GM23338 (cell line): Measurements from ENCODE around the gene PIF1. TPM values are rescaled to one million over a fixed set of nuclear protein-coding genes. Genes with fewer than 3 reads are reported as not detected.

Experiments
- ATAC-seq: fragments of 200-7000 bp; cut with Tn5 transposase; 3 replicates; pipeline ENCODE4 v1.9.1; 2020
- DNase-seq: peaks from one replicate; pipeline ENCODE4 v3.0.0-alpha.2; 2015; ENCODE audit warnings: low spot score
- H2AFZ ChIP-seq: fragments of 200-600 bp; sonication (generic); 2 replicates; pipeline ENCODE4 v1.8.0; 2016; ENCODE audit warnings: antibody characterized with exemption, mild to moderate bottlenecking, moderate library complexity
- H3F3A ChIP-seq: fragments of 200-600 bp; sonication (generic); replicated peaks from 2 replicates; pipeline ENCODE4 v1.8.0; 2017; ENCODE audit warnings: antibody characterized with exemption, mixed run types, low read depth
- H3K27ac ChIP-seq: fragments of 200-600 bp; sonication (generic); 2 replicates; pipeline ENCODE4 v1.6.1; 2016; ENCODE audit warnings: low read depth
- H3K27me3 ChIP-seq: fragments of 200-600 bp; sonication (generic); 2 replicates; pipeline ENCODE4 v1.8.0; 2016; ENCODE audit warnings: mild to moderate bottlenecking, mixed run types, moderate library complexity; ENCODE audit not compliant: insufficient read depth
- H3K36me3 ChIP-seq: fragments of 200-600 bp; sonication (generic); 2 replicates; pipeline ENCODE4 v1.8.0; 2016; ENCODE audit warnings: mild to moderate bottlenecking; ENCODE audit not compliant: insufficient read depth
- H3K4me1 ChIP-seq: fragments of 200-600 bp; sonication (generic); 2 replicates; pipeline ENCODE4 v1.8.0; 2016; ENCODE audit warnings: mild to moderate bottlenecking, moderate library complexity; ENCODE audit not compliant: insufficient read depth
- H3K4me2 ChIP-seq: fragments of 200-600 bp; sonication (generic); 2 replicates; pipeline ENCODE4 v1.7.1; 2017; ENCODE audit warnings: mixed run types
- H3K4me3 ChIP-seq: fragments of 200-600 bp; sonication (generic); 2 replicates; pipeline ENCODE4 v1.6.1; 2016; ENCODE audit warnings: mixed run types
- H3K79me2 ChIP-seq: fragments of 200-600 bp; sonication (generic); replicated peaks from 2 replicates; pipeline ENCODE4 v1.8.0; 2017; ENCODE audit warnings: mild to moderate bottlenecking; ENCODE audit not compliant: insufficient read depth
- H3K9me2 ChIP-seq: fragments of 200-600 bp; sonication (generic); 2 replicates; pipeline ENCODE4 v1.8.0; 2017; ENCODE audit not compliant: insufficient read depth
- H4K20me1 ChIP-seq: fragments of 200-600 bp; sonication (generic); replicated peaks from 2 replicates; pipeline ENCODE4 v1.8.0; 2017; ENCODE audit warnings: mild to moderate bottlenecking; ENCODE audit not compliant: insufficient read depth
- H3K27ac Mint-ChIP-seq: 2 replicates; pipeline ENCODE4 v1.8.0; 2020; ENCODE audit warnings: inconsistent platforms, mild to moderate bottlenecking, moderate library complexity, mixed read lengths
- H3K27me3 Mint-ChIP-seq: 3 replicates; pipeline ENCODE4 v1.8.0; 2022; ENCODE audit warnings: low read depth, mild to moderate bottlenecking, moderate library complexity, mixed read lengths, inconsistent platforms; ENCODE audit not compliant: insufficient read depth, poor library complexity
- H3K36me3 Mint-ChIP-seq: 3 replicates; pipeline ENCODE4 v1.8.0; 2021; ENCODE audit warnings: low read depth, mild to moderate bottlenecking, inconsistent platforms, moderate library complexity, mixed read lengths
- H3K4me1 Mint-ChIP-seq: 3 replicates; pipeline ENCODE4 v1.8.0; 2020; ENCODE audit warnings: mild to moderate bottlenecking, inconsistent platforms, mixed read lengths
- H3K4me3 Mint-ChIP-seq: 3 replicates; pipeline ENCODE4 v1.8.0; 2021; ENCODE audit warnings: moderate library complexity, mild to moderate bottlenecking, inconsistent platforms, mixed read lengths
- H3K9me3 Mint-ChIP-seq: 3 replicates; pipeline ENCODE4 v1.8.0; 2020; ENCODE audit warnings: moderate library complexity, mild to moderate bottlenecking, inconsistent platforms, mixed read lengths
- CREB1 ChIP-seq: fragments of 250-450 bp; sonication (Bioruptor Pico); IDR thresholded peaks from 2 replicates; pipeline ENCODE4 v1.5.0; 2020; ENCODE audit warnings: low read depth, mild to moderate bottlenecking, moderate library complexity
- ETS1 ChIP-seq: IDR thresholded peaks from 2 replicates; pipeline ENCODE4 v1.6.1; 2016; ENCODE audit warnings: antibody characterized with exemption
- EZH2 ChIP-seq: fragments of 200-600 bp; sonication (generic); IDR thresholded peaks from one replicate; pipeline ENCODE4 v1.8.0; 2017; ENCODE audit warnings: antibody characterized with exemption, mild to moderate bottlenecking, low read depth; ENCODE audit not compliant: unreplicated experiment
- JUNB ChIP-seq: IDR thresholded peaks from one replicate; pipeline ENCODE4 v1.6.1; 2016; ENCODE audit warnings: antibody characterized with exemption; ENCODE audit not compliant: unreplicated experiment
- NANOG ChIP-seq: IDR thresholded peaks from 2 replicates; pipeline ENCODE4 v1.6.1; 2016; ENCODE audit warnings: antibody characterized with exemption, borderline replicate concordance
- POLR2AphosphoS5 ChIP-seq: IDR thresholded peaks from 2 replicates; pipeline ENCODE4 v1.6.1; 2016; ENCODE audit warnings: antibody characterized with exemption, low read depth
- REST ChIP-seq: IDR thresholded peaks from one replicate; pipeline ENCODE4 v1.6.1; 2018; ENCODE audit warnings: antibody characterized with exemption; ENCODE audit not compliant: unreplicated experiment
- STAT1 ChIP-seq: IDR thresholded peaks from one replicate; pipeline ENCODE4 v1.6.1; 2016; ENCODE audit warnings: antibody characterized with exemption; ENCODE audit not compliant: unreplicated experiment
- ZNF114 ChIP-seq: fragments of 250-450 bp; sonication (Bioruptor Pico); IDR thresholded peaks from 2 replicates; pipeline ENCODE4 v1.5.0; 2020; ENCODE audit warnings: mild to moderate bottlenecking, moderate library complexity
- polyA plus RNA-seq: library from polyadenylated mRNA; unstranded; fragments of >200 nt; fragmentation: Nextera tagmentation; extraction: Ambion mirVana; gene quantifications from 2 replicates; pipeline ENCODE4 v1.2.1, GENCODE V29; 2016
- total RNA-seq: library from RNA; depleted of rRNA; stranded (reverse); fragments of >200 nt; shearing (Covaris generic); gene quantifications from 2 replicates; pipeline ENCODE4 v1.2.3, GENCODE V29; 2014

The PIF1 gene
- total and polyA plus RNA-seq, 2 experiments from 2014 or later = 116 to 200 TPM

- no peak for TF ChIP-seq ETS1
- no peak for TF ChIP-seq REST
- no peak for TF ChIP-seq EZH2
- no peak for TF ChIP-seq JUNB
- no peak for TF ChIP-seq POLR2AphosphoS5
- TF ChIP-seq STAT1 = no peak
These were observed 19.2 kb upstream of the PIF1 start (continued) for GRCh38 chr15:64844576-64845145.

GRCh38 chr15:64843991-64844390 lies 18.5 kb upstream of the PIF1 start:
- peaks cover 22% of the 10 kb centered on the region; the same call in 1 of the 2 replicates for H3F3A ChIP-seq
- Mint-ChIP-seq H3K27ac (no peak overlapping the region), H3K4me3 (peak overlapping the region; percentile 95), H3K4me1 (peaks cover 68% of the 10 kb centered on the region), H3K36me3 (peaks cover 17% of the 10 kb centered on the region), H3K27me3 (peaks cover 18% of the 10 kb centered on the region), H3K9me3 (no peaks in the 10 kb centered on the region)
- peaks cover 63% of the 10 kb centered on the region for H4K20me1 ChIP-seq
- H3K27me3 ChIP-seq = no peaks in the 10 kb centered on the region
- no peak for DNase-seq
- peaks cover 68% of the 10 kb centered on the region for H3K79me2 ChIP-seq
- H3K9me2 ChIP-seq = no peaks in the 10 kb centered on the region
- no peak for ATAC-seq
- no peak overlapping the region for H3K27ac ChIP-seq
- H3K4me1 ChIP-seq = peaks cover 55% of the 10 kb centered on the region
- H3K4me3 ChIP-seq = peak overlapping the region; percentile 88
- no peak overlapping the region for H2AFZ ChIP-seq
- H3K4me2 ChIP-seq = peak overlapping the region; percentile 94
- no peaks in the 10 kb centered on the region; the same call in 1 of the 2 replicates for H3K36me3 ChIP-seq
- no peak for TF ChIP-seq CREB1 (CRISPR knock-in tag)
- no peak for TF ChIP-seq NANOG
- TF ChIP-seq REST = no peak
- no peak for TF ChIP-seq ETS1
- TF ChIP-seq STAT1 = no peak
- TF ChIP-seq ZNF114 (CRISPR knock-in tag) = no peak
